ENCODE measurements around the gene CLEC3A.

Gene CLEC3A

GRCh38 chr16:78005881-78006280 is 16.5 kb upstream of the CLEC3A start:
- no peak overlapping the region for H3K27ac ChIP-seq

GRCh38 chr16:78007121-78007520 is 15.2 kb upstream of the CLEC3A start:
- no peaks in the 10 kb centered on the region for H3K9me3 ChIP-seq
- TF ChIP-seq, protein P1, sequence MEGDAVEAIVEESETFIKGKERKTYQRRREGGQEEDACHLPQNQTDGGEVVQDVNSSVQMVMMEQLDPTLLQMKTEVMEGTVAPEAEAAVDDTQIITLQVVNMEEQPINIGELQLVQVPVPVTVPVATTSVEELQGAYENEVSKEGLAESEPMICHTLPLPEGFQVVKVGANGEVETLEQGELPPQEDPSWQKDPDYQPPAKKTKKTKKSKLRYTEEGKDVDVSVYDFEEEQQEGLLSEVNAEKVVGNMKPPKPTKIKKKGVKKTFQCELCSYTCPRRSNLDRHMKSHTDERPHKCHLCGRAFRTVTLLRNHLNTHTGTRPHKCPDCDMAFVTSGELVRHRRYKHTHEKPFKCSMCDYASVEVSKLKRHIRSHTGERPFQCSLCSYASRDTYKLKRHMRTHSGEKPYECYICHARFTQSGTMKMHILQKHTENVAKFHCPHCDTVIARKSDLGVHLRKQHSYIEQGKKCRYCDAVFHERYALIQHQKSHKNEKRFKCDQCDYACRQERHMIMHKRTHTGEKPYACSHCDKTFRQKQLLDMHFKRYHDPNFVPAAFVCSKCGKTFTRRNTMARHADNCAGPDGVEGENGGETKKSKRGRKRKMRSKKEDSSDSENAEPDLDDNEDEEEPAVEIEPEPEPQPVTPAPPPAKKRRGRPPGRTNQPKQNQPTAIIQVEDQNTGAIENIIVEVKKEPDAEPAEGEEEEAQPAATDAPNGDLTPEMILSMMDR (IDR thresholded peaks at IDR 0.05) = no peak
- H3K4me1 ChIP-seq (ENCODE audit: control insufficient read depth in 1 of 2, insufficient read depth in 1 of 2, low read depth in 1 of 2, low read length in 1 of 2) = no peaks in the 10 kb centered on the region
- no peaks in the 10 kb centered on the region for H3K27me3 ChIP-seq
- no peak overlapping the region for H3K27ac ChIP-seq
- no peak overlapping the region for H3K4me3 ChIP-seq (ENCODE audit: low read depth in 1 of 2, low read length in 1 of 2)
- no peaks in the 10 kb centered on the region for H3K36me3 ChIP-seq

More at GRCh38 chr16:78005881-78006280, 16.5 kb upstream of the CLEC3A start:
- Histone ChIP-seq H3K4me1 (ENCODE audit: control insufficient read depth in 1 of 2, insufficient read depth in 1 of 2, low read depth in 1 of 2, low read length in 1 of 2) (no peaks in the 10 kb centered on the region), H3K9me3 (no peaks in the 10 kb centered on the region), H3K27me3 (no peaks in the 10 kb centered on the region), H3K4me3 (ENCODE audit: low read depth in 1 of 2, low read length in 1 of 2) (no peak overlapping the region), H3K36me3 (no peaks in the 10 kb centered on the region)
- TF ChIP-seq, protein P1 (IDR thresholded peaks at IDR 0.05) = no peak

DNA sequence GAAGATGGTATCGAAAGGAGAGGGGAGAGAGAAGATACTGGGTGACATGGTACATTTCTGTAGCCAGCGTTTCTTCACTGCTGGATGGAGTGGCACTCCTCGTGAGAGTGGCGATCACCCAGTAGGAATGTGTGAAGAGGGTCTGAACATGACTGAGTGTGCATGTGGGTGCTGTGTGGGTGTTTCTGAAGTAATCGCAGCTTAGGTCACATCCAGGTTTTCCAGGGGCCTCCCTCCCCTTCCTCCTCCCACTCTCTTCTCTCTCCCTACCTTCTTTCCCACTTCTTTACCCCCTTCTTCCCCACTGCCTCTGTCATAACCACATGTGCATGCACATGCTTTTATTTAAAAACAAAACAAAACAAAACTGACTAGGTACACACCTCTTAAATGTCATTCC is 1.8 kb downstream of the CLEC3A start:
- H3K27ac ChIP-seq = no peak overlapping the region
- H3K9me3 ChIP-seq = no peaks in the 10 kb centered on the region
- no peaks in the 10 kb centered on the region for H3K27me3 ChIP-seq
- H3K36me3 ChIP-seq = no peaks in the 10 kb centered on the region
- TF ChIP-seq, protein P1 (IDR thresholded peaks at IDR 0.05) = no peak
- H3K4me1 ChIP-seq (ENCODE audit: control insufficient read depth in 1 of 2, insufficient read depth in 1 of 2, low read depth in 1 of 2, low read length in 1 of 2) = no peaks in the 10 kb centered on the region
- no peak overlapping the region for H3K4me3 ChIP-seq (ENCODE audit: low read depth in 1 of 2, low read length in 1 of 2)

DNA sequence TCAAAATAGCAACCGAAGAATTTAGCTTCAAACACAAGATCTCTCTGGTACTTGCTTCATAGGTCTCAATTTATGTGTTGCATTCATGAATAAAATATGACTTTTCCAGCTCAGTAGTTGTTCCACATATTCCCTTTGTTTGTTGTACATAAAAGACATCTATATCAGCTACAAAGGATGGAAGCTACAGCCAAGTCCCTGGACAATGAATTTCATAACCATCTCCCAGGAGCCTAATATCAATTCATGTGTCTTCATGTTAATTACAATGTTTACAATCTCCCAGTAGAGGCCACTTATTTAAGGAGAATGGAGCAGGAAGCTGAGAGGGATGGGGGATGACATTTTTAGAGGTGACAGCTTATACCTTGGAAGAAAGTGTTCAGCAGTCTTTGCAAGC is 3.3 kb downstream of the CLEC3A start:
- Histone ChIP-seq H3K9me3 (no peaks in the 10 kb centered on the region), H3K4me3 (ENCODE audit: low read depth in 1 of 2, low read length in 1 of 2) (no peak overlapping the region), H3K27me3 (no peaks in the 10 kb centered on the region), H3K36me3 (no peaks in the 10 kb centered on the region), H3K27ac (no peak overlapping the region), H3K4me1 (ENCODE audit: control insufficient read depth in 1 of 2, insufficient read depth in 1 of 2, low read depth in 1 of 2, low read length in 1 of 2) (no peaks in the 10 kb centered on the region)
- TF ChIP-seq, protein P1 (IDR thresholded peaks at IDR 0.05) = no peak

DNA sequence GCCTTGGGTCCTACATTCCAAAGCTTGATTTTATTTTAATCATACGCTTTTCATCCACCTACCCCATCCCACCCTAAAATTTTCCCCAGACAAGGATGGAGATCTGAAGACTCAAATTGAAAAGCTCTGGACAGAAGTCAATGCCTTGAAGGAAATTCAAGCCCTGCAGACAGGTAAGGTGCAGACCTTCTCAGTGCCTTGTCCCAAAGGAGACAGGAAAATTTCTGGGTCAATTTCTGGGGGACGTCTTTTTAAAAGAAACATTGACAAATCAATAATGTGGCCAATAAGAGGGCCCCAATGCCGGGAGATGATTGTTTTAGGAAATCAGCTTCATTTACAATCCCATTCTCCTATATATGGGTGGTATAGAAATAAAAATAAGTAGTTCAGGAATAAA is 5.7 kb downstream of the CLEC3A start:
- TF ChIP-seq, protein P1 (IDR thresholded peaks at IDR 0.05) = no peak

DNA sequence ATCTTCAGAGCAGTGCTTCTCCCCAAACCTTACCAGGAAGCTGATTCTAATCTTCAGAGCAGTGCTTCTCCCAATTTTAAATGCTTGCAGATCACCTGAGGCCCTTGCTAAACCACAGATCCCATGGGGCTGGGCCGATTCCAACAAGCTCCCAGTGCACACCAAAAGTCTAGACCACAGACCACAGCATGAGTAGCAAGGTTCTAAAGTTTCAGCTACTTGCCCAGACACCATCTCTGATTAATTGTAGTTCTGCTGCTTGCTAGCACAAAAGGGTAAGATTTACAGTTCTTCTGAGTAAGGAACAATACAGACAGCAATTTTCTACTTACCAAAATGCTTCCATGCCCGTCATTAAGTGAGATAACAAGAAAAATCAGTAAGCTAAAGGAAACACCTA is 12.2 kb downstream of the CLEC3A start:
- Histone ChIP-seq H3K27ac (no peak overlapping the region), H3K36me3 (no peaks in the 10 kb centered on the region), H3K4me1 (ENCODE audit: control insufficient read depth in 1 of 2, insufficient read depth in 1 of 2, low read depth in 1 of 2, low read length in 1 of 2) (no peaks in the 10 kb centered on the region), H3K4me3 (ENCODE audit: low read depth in 1 of 2, low read length in 1 of 2) (no peak overlapping the region), H3K27me3 (no peaks in the 10 kb centered on the region), H3K9me3 (no peaks in the 10 kb centered on the region)
- TF ChIP-seq, protein P1 (IDR thresholded peaks at IDR 0.05) = no peak

More for the DNA sequence above, 5.7 kb downstream of the CLEC3A start:
- Histone ChIP-seq H3K27me3 (no peaks in the 10 kb centered on the region), H3K36me3 (no peaks in the 10 kb centered on the region), H3K4me3 (ENCODE audit: low read depth in 1 of 2, low read length in 1 of 2) (no peak overlapping the region), H3K27ac (no peak overlapping the region), H3K4me1 (ENCODE audit: control insufficient read depth in 1 of 2, insufficient read depth in 1 of 2, low read depth in 1 of 2, low read length in 1 of 2) (no peaks in the 10 kb centered on the region), H3K9me3 (no peaks in the 10 kb centered on the region)

Data from neutrophil (primary cell).